H9 (cell line): ENCODE results near the gene NDE1. TPM values are rescaled to one million over a fixed set of nuclear protein-coding genes. Genes with fewer than 3 reads are reported as not detected.

Source experiments
- DNase-seq: peaks from one replicate; pipeline ENCODE4 v3.0.0-alpha.2; 2017
- H2AFZ ChIP-seq: one replicate; pipeline ENCODE4 v1.6.1; 2013; ENCODE audit warnings: mild to moderate bottlenecking, low read length, control low read depth, moderate library complexity
- H2AK5ac ChIP-seq: 2 replicates; pipeline ENCODE4 v1.6.1; 2013; ENCODE audit warnings: low read length, control low read depth, mixed read lengths; ENCODE audit not compliant: insufficient read length
- H2BK120ac ChIP-seq: one replicate; pipeline ENCODE4 v1.6.1; 2013; ENCODE audit warnings: low read depth, mild to moderate bottlenecking, low read length, control low read depth, inconsistent platforms; ENCODE audit not compliant: poor library complexity, severe bottlenecking
- H2BK12ac ChIP-seq: 2 replicates; pipeline ENCODE4 v1.6.1; 2013; ENCODE audit warnings: low read length, control low read depth, mixed read lengths, low read depth; ENCODE audit not compliant: insufficient read length
- H2BK15ac ChIP-seq: 2 replicates; pipeline ENCODE4 v1.6.1; 2013; ENCODE audit warnings: low read depth, low read length, control low read depth
- H2BK20ac ChIP-seq: one replicate; pipeline ENCODE4 v1.6.1; 2013; ENCODE audit warnings: low read depth, mild to moderate bottlenecking, low read length, control low read depth, inconsistent platforms; ENCODE audit not compliant: poor library complexity, severe bottlenecking
- H2BK5ac ChIP-seq: 2 replicates; pipeline ENCODE4 v1.6.1; 2013; ENCODE audit warnings: low read length, control low read depth, mixed read lengths; ENCODE audit not compliant: insufficient read length
- H3K14ac ChIP-seq: 2 replicates; pipeline ENCODE4 v1.6.1; 2013; ENCODE audit warnings: low read length, control low read depth; ENCODE audit not compliant: insufficient read depth
- H3K18ac ChIP-seq: 2 replicates; pipeline ENCODE4 v1.6.1; 2013; ENCODE audit warnings: low read depth, mild to moderate bottlenecking, mixed read lengths, low read length, control low read depth; ENCODE audit not compliant: insufficient read length
- H3K23ac ChIP-seq: 2 replicates; pipeline ENCODE4 v1.6.1; 2013; ENCODE audit warnings: low read length, control low read depth, mixed read lengths, low read depth; ENCODE audit not compliant: insufficient read length
- H3K23me2 ChIP-seq: 2 replicates; pipeline ENCODE4 v1.6.1; 2013; ENCODE audit warnings: low read depth, mild to moderate bottlenecking, mixed read lengths, low read length, control low read depth; ENCODE audit not compliant: insufficient read length, poor library complexity, severe bottlenecking
- H3K27ac ChIP-seq: 2 replicates; pipeline ENCODE4 v1.5.1; 2013; ENCODE audit warnings: low read length, control low read depth, mixed read lengths, low read depth; ENCODE audit not compliant: insufficient read length
- H3K27me3 ChIP-seq: 2 replicates; pipeline ENCODE4 v1.6.1; 2013; ENCODE audit warnings: low read length, control low read depth, inconsistent platforms; ENCODE audit not compliant: insufficient read depth
- H3K4ac ChIP-seq: 2 replicates; pipeline ENCODE4 v1.6.1; 2013; ENCODE audit warnings: low read depth, mild to moderate bottlenecking, control low read depth, inconsistent platforms, low read length, moderate library complexity
- H3K4me1 ChIP-seq: 2 replicates; pipeline ENCODE4 v1.6.1; 2013; ENCODE audit warnings: low read length, control low read depth, inconsistent platforms; ENCODE audit not compliant: insufficient read depth
- H3K4me2 ChIP-seq: 2 replicates; pipeline ENCODE4 v1.6.1; 2013; ENCODE audit warnings: low read length, control low read depth, mixed read lengths; ENCODE audit not compliant: insufficient read length, insufficient read depth
- H3K56ac ChIP-seq: 2 replicates; pipeline ENCODE4 v1.6.1; 2013; ENCODE audit warnings: low read depth, mild to moderate bottlenecking, mixed read lengths, low read length, control low read depth; ENCODE audit not compliant: insufficient read length
- H3K79me1 ChIP-seq: 2 replicates; pipeline ENCODE4 v1.6.1; 2013; ENCODE audit warnings: low read depth, mild to moderate bottlenecking, moderate library complexity, low read length, control low read depth, inconsistent platforms; ENCODE audit not compliant: insufficient read depth, poor library complexity, severe bottlenecking
- H3K79me2 ChIP-seq: 2 replicates; pipeline ENCODE4 v1.6.1; 2013; ENCODE audit warnings: low read length, control low read depth, inconsistent platforms; ENCODE audit not compliant: insufficient read depth
- H3K9ac ChIP-seq: 2 replicates; pipeline ENCODE4 v1.6.1; 2013; ENCODE audit warnings: low read length, control low read depth, mixed read lengths; ENCODE audit not compliant: insufficient read length; ENCODE audit errors: extremely low read depth
- H3K9me3 ChIP-seq: one replicate; pipeline ENCODE4 v1.6.1; 2013; ENCODE audit warnings: low read depth, low read length, inconsistent platforms; ENCODE audit not compliant: control insufficient read depth
- H3T11ph ChIP-seq: one replicate; pipeline ENCODE4 v1.6.1; 2013; ENCODE audit warnings: mild to moderate bottlenecking, low read length, control low read depth, inconsistent platforms
- H4K20me1 ChIP-seq: one replicate; pipeline ENCODE4 v1.6.1; 2013; ENCODE audit not compliant: control insufficient read depth, insufficient read length, insufficient read depth
- H4K5ac ChIP-seq: 2 replicates; pipeline ENCODE4 v1.6.1; 2013; ENCODE audit warnings: low read depth, mild to moderate bottlenecking, mixed read lengths, low read length, control low read depth; ENCODE audit not compliant: insufficient read length
- H4K8ac ChIP-seq: replicated peaks from 2 replicates; pipeline ENCODE4 v1.6.1; 2013; ENCODE audit warnings: low read length, control low read depth, mixed read lengths, low read depth; ENCODE audit not compliant: insufficient read length
- H4K91ac ChIP-seq: 2 replicates; pipeline ENCODE4 v1.6.1; 2013; ENCODE audit warnings: low read depth, mild to moderate bottlenecking, moderate library complexity, mixed read lengths, low read length, control low read depth; ENCODE audit not compliant: insufficient read length
- H3K27ac Mint-ChIP-seq, 3 experiments: 2 replicates in 2 of 3; 3 replicates in 1 of 3; pipeline ENCODE4 v1.8.0; 2020 to 2021; ENCODE audit warnings: mixed read lengths in 3 of 3, mild to moderate bottlenecking in 1 of 3, moderate library complexity in 1 of 3
- H3K27me3 Mint-ChIP-seq: 2 replicates; pipeline ENCODE4 v1.8.0; 2021; ENCODE audit warnings: low read depth, mild to moderate bottlenecking, moderate library complexity, mixed read lengths
- H3K36me3 Mint-ChIP-seq, 3 experiments: 2 replicates in 2 of 3; 3 replicates in 1 of 3; pipeline ENCODE4 v1.8.0; 2020 to 2021; ENCODE audit warnings: low read depth in 3 of 3, mixed read lengths in 3 of 3; ENCODE audit not compliant: insufficient read depth in 1 of 3
- H3K4me1 Mint-ChIP-seq, 2 experiments: 2 replicates each; pipeline ENCODE4 v1.8.0; 2020; ENCODE audit warnings: mixed read lengths in 2 of 2
- H3K4me3 Mint-ChIP-seq, 2 experiments: 2 replicates in 1 of 2; 3 replicates in 1 of 2; pipeline ENCODE4 v1.8.0; 2020 to 2021; ENCODE audit warnings: mild to moderate bottlenecking in 2 of 2, mixed read lengths in 2 of 2, moderate library complexity in 1 of 2
- H3K9me3 Mint-ChIP-seq, 2 experiments: 2 replicates in 1 of 2; 3 replicates in 1 of 2; pipeline ENCODE4 v1.8.0; 2020; ENCODE audit warnings: mild to moderate bottlenecking in 2 of 2, mixed read lengths in 2 of 2, moderate library complexity in 1 of 2
- CTCF ChIP-seq: fragments of 200-600 bp; sonication (generic); conservative IDR thresholded peaks from 3 replicates; pipeline ENCODE4 v1.8.0; 2021; ENCODE audit warnings: antibody characterized with exemption, mild to moderate bottlenecking
- WGBS: extraction: QIAGEN DNeasy Blood & Tissue Kit; methylation state at CpG from one replicate; pipeline ENCODE4 v1.1.7; 2013; ENCODE audit warnings: missing lambda C conversion rate, low lambda C conversion rate, mixed read lengths; ENCODE audit not compliant: insufficient read length; ENCODE audit errors: extremely low coverage; 5-methylcytosine and 5-hydroxymethylcytosine counted together
- total RNA-seq: library from RNA; stranded (reverse); gene quantifications from 2 replicates; pipeline ENCODE4 v1.2.1, GENCODE V29; 2021

The NDE1 gene
- total RNA-seq, 1 experiment from 2014 or later, result 49.6 TPM

DNA sequence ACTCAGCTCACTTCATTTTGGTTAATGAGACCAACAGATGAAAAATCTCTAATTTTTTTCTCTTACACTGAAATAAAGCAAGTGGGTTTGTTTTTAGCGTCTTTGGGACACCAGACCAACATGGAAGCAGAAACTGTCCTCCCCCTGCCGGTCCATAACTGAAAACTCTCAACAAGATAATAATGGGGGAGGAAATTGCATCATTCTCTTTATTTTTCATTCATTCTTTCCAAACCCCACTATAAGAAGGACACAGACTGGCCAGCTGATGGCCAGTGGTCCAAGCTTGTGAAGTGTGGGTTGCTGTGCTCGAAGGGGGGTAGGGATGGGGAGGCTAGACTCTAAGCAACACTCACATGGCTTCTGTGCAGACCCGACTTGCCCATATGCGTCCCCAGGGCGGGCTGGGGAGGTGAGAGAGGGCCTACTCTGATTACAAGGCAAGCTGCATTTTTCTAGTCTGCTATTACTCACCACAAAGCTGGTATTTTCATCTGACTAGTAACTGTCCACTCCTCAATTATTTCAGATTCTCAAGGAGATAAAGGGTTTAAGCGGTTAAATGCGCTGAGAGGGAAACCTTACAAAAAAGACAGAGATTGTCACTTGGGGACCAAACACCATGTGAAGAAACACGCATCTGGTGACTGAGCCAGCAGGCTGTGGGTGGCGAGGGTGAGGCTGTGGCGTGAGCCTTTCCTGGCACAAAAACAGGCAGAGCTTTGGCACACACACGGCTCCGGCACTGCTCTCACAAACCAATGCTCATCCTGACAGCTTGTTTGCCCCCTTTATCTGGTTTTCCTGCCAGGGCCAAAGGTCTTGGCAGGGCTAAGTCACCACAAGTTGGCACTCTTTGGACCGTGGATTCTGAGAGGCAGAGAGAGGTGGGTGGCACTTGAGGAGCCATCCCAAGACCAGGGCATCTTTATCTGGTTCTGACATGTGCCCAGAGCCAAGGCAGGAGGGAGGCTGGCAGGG lies 45.3 kb upstream of the NDE1 start:
- Histone ChIP-seq H3T11ph (no peak overlapping the region), H3K4ac (no peak overlapping the region), H3K79me1 (no peaks in the 10 kb centered on the region), H4K8ac (no peak overlapping the region), H3K14ac (no peak overlapping the region), H2BK120ac (no peak overlapping the region), H3K4me2 (no peak overlapping the region), H2BK5ac (no peak overlapping the region), H2BK15ac (no peak overlapping the region), H3K9ac (no peak overlapping the region), H4K91ac (no peak overlapping the region), H3K18ac (no peak overlapping the region), H4K20me1 (no peaks in the 10 kb centered on the region), H2AK5ac (no peak overlapping the region), H4K5ac (no peak overlapping the region), H3K27me3 (no peaks in the 10 kb centered on the region), H3K4me1 (no peaks in the 10 kb centered on the region), H3K23ac (no peak overlapping the region), H3K27ac (no peak overlapping the region), H3K23me2 (no peaks in the 10 kb centered on the region), H3K56ac (no peak overlapping the region), H3K9me3 (no peaks in the 10 kb centered on the region), H2BK12ac (no peak overlapping the region), H2AFZ (no peak overlapping the region), H2BK20ac (no peak overlapping the region), H3K79me2 (no peaks in the 10 kb centered on the region)
- WGBS, result no CpG with 5 or more reads among the region's 14 CpGs
- H3K4me3 Mint-ChIP-seq, result no peak overlapping the region
- peaks cover 12 to 20% of the 10 kb centered on the region in 2 experiments for H3K4me1 Mint-ChIP-seq
- peaks cover 21 to 80% (median 52%) of the 10 kb centered on the region in 3 experiments; a peak in 6 of 7 replicates for H3K36me3 Mint-ChIP-seq
- no peaks in the 10 kb centered on the region for H3K27me3 Mint-ChIP-seq
- no peak for TF ChIP-seq CTCF
- DNase-seq, result no peak
- H3K9me3 Mint-ChIP-seq, result no peaks in the 10 kb centered on the region
- H3K27ac Mint-ChIP-seq, result peak overlapping the region in 1 of 3 experiments; percentile 8; a peak in 1 of 7 replicates
